A549 (cell line): Measurements from ENCODE around the gene KCNJ10. TPM values are rescaled to one million over a fixed set of nuclear protein-coding genes. Genes with fewer than 3 reads are reported as not detected.

Experiments used
- ATAC-seq, 2 experiments: fragments of 200-7000 bp in 1 of 2; fragments of >200 bp in 1 of 2; cut with Nextera tagmentation in 1 of 2; cut with Tn5 transposase in 1 of 2; 3 replicates each; pipeline versions ENCODE4 v1.8.0 to v1.9.1; 2018 to 2020; ENCODE audit warnings: mild to moderate bottlenecking in 1 of 2, moderate library complexity in 1 of 2
- CTCF ChIA-PET: fragments of 300-600 bp; sonication (Branson Sonifier 250); formaldehyde crosslinking; extraction: SDS; loops from one replicate; lab custom pipeline; 2021; ENCODE audit warnings: antibody characterized with exemption, inconsistent platforms; lab: Yijun Ruan, JAX
- POLR2A ChIA-PET: fragments of 350-600 bp; formaldehyde crosslinking; extraction: SDS; loops from one replicate; lab custom pipeline; 2021; ENCODE audit warnings: antibody characterized with exemption, inconsistent platforms; lab: Yijun Ruan, JAX
- DNase-seq, 2 experiments: peaks; one replicate each; pipeline versions ENCODE4 v3.0.0 to v3.0.0-alpha.2; 2011 to 2016; ENCODE audit warnings: low read depth in 1 of 2, low spot score in 1 of 2
- FAIRE-seq: peaks from 2 replicates; lab custom pipeline; 2011; peaks lifted over from hg19 to GRCh38; lab: Jason Lieb, UNC
- H3K27ac ChIP-seq, 2 experiments: fragments of >200 bp; sonication (Bioruptor Twin); formaldehyde crosslinking; 3 replicates each; pipeline ENCODE4 v1.5.1; 2016 to 2017
- H3K4me1 ChIP-seq: fragments of >200 bp; sonication (Bioruptor Twin); formaldehyde crosslinking; 3 replicates; pipeline ENCODE4 v1.6.1; 2016
- H3K4me2 ChIP-seq: fragments of >200 bp; sonication (Bioruptor Twin); formaldehyde crosslinking; 3 replicates; pipeline ENCODE4 v1.6.1; 2016
- H3K4me3 ChIP-seq: fragments of >200 bp; sonication (Bioruptor Twin); formaldehyde crosslinking; 3 replicates; pipeline ENCODE4 v1.5.1; 2016
- H3K9me3 ChIP-seq: fragments of >200 bp; sonication (Bioruptor Twin); formaldehyde crosslinking; 3 replicates; pipeline ENCODE4 v1.6.1; 2016
- ATOH8 ChIP-seq: fragments of 250-450 bp; sonication (Bioruptor Pico); IDR thresholded peaks from 2 replicates; pipeline ENCODE4 v1.5.0; 2020; ENCODE audit warnings: low read depth, mild to moderate bottlenecking, moderate library complexity
- BHLHE40 ChIP-seq: IDR thresholded peaks from 2 replicates; pipeline ENCODE4 v1.6.1; 2012; ENCODE audit warnings: low read depth, low read length, inconsistent platforms
- CBX2 ChIP-seq: fragments of 200-600 bp; sonication (generic); IDR thresholded peaks from 2 replicates; pipeline ENCODE4 v1.6.1; 2016; ENCODE audit warnings: low read depth, mild to moderate bottlenecking, borderline replicate concordance
- CHD2 ChIP-seq: fragments of 150-350 bp; IDR thresholded peaks from 2 replicates; pipeline ENCODE4 v1.6.1; 2014; ENCODE audit warnings: low read length; ENCODE audit not compliant: partially characterized antibody
- CTCF ChIP-seq: fragments of >200 bp; sonication (Bioruptor Twin); formaldehyde crosslinking; IDR thresholded peaks from 3 replicates; pipeline ENCODE4 v1.5.1; 2016
- EHMT2 ChIP-seq: fragments of 200-600 bp; sonication (generic); IDR thresholded peaks from 2 replicates; pipeline ENCODE4 v1.6.1; 2016; ENCODE audit warnings: antibody characterized with exemption, low read depth, mild to moderate bottlenecking, moderate library complexity
- FOSL2 ChIP-seq, 2 experiments: fragments of 450-650 bp in 1 of 2; fragments of >200 bp in 1 of 2; sonication (Bioruptor Twin) in 1 of 2; formaldehyde crosslinking; IDR thresholded peaks; 2 replicates each; pipeline versions ENCODE4 v1.5.0 to v1.6.1; 2016 to 2020; ENCODE audit warnings: mild to moderate bottlenecking in 1 of 2, moderate library complexity in 1 of 2
- FOXS1 ChIP-seq: fragments of 250-450 bp; sonication (Bioruptor Pico); IDR thresholded peaks from 2 replicates; pipeline ENCODE4 v1.5.0; 2020; ENCODE audit warnings: mild to moderate bottlenecking, moderate library complexity
- GATA3 ChIP-seq: IDR thresholded peaks from 2 replicates; pipeline ENCODE4 v1.6.1; 2012; ENCODE audit warnings: borderline replicate concordance
- HDAC2 ChIP-seq: fragments of 200-600 bp; sonication (generic); IDR thresholded peaks from 2 replicates; pipeline ENCODE4 v1.6.1; 2016
- HMGXB4 ChIP-seq: fragments of 250-450 bp; sonication (Bioruptor Pico); IDR thresholded peaks from 2 replicates; pipeline ENCODE4 v1.5.0; 2021; ENCODE audit warnings: mild to moderate bottlenecking, moderate library complexity, borderline replicate concordance
- HOXB13 ChIP-seq: fragments of 250-450 bp; sonication (Bioruptor Pico); IDR thresholded peaks from 2 replicates; pipeline ENCODE4 v1.5.0; 2020; ENCODE audit warnings: low read depth, mild to moderate bottlenecking, moderate library complexity
- HOXB5 ChIP-seq: fragments of 250-450 bp; sonication (Bioruptor Pico); IDR thresholded peaks from 2 replicates; pipeline ENCODE4 v1.5.0; 2020; ENCODE audit warnings: mild to moderate bottlenecking, moderate library complexity
- JUN ChIP-seq, 2 experiments: fragments of >200 bp; sonication (Bioruptor Twin); formaldehyde crosslinking; IDR thresholded peaks; 2 replicates in 1 of 2; 3 replicates in 1 of 2; pipeline ENCODE4 v1.6.1; 2016 to 2017
- KDM1A ChIP-seq: fragments of 200-600 bp; sonication (generic); IDR thresholded peaks from 2 replicates; pipeline ENCODE4 v1.6.1; 2016; ENCODE audit warnings: low read depth, mild to moderate bottlenecking
- MAFK ChIP-seq: fragments of 450-650 bp; IDR thresholded peaks from 2 replicates; pipeline ENCODE4 v1.6.1; 2014; ENCODE audit not compliant: partially characterized antibody
- NPAS2 ChIP-seq: fragments of 250-450 bp; sonication (Bioruptor Pico); IDR thresholded peaks from 2 replicates; pipeline ENCODE4 v1.8.0; 2022; ENCODE audit warnings: mild to moderate bottlenecking, moderate library complexity, borderline replicate concordance
- NR3C1 ChIP-seq: fragments of >200 bp; sonication (Bioruptor Twin); formaldehyde crosslinking; IDR thresholded peaks from 3 replicates; pipeline ENCODE4 v1.6.1; 2017
- POLR2A ChIP-seq: IDR thresholded peaks from 2 replicates; pipeline ENCODE4 v1.6.1; 2012; ENCODE audit warnings: mild to moderate bottlenecking, low read length
- RAD21 ChIP-seq, 2 experiments: fragments of >200 bp in 1 of 2; sonication (Bioruptor Twin) in 1 of 2; formaldehyde crosslinking in 1 of 2; IDR thresholded peaks in 1 of 2; conservative IDR thresholded peaks in 1 of 2; 2 replicates in 1 of 2; 3 replicates in 1 of 2; pipeline ENCODE4 v1.6.1; 2012 to 2018; ENCODE audit warnings: inconsistent platforms in 1 of 2
- RARB ChIP-seq: fragments of 250-450 bp; sonication (Bioruptor Pico); IDR thresholded peaks from 2 replicates; pipeline ENCODE4 v1.8.0; 2021; ENCODE audit warnings: mild to moderate bottlenecking, moderate library complexity
- RFX5 ChIP-seq: fragments of 450-650 bp; IDR thresholded peaks from 2 replicates; pipeline ENCODE4 v1.7.1; 2014; ENCODE audit warnings: antibody characterized with exemption, mild to moderate bottlenecking, moderate library complexity
- SMC3 ChIP-seq: fragments of >200 bp; sonication (Bioruptor Twin); formaldehyde crosslinking; IDR thresholded peaks from 3 replicates; pipeline ENCODE4 v1.6.1; 2018; ENCODE audit warnings: inconsistent platforms
- TFCP2L1 ChIP-seq: fragments of 250-450 bp; sonication (Bioruptor Pico); IDR thresholded peaks from 2 replicates; pipeline ENCODE4 v1.5.0; 2021; ENCODE audit warnings: mild to moderate bottlenecking
- USF2 ChIP-seq: fragments of 450-650 bp; IDR thresholded peaks from 2 replicates; pipeline ENCODE4 v1.6.1; 2014; ENCODE audit warnings: antibody characterized with exemption
- ZNF302 ChIP-seq: fragments of 250-450 bp; sonication (Bioruptor Pico); IDR thresholded peaks from 2 replicates; pipeline ENCODE4 v1.9.0; 2021; ENCODE audit warnings: inconsistent platforms, mild to moderate bottlenecking, moderate library complexity
- ZSCAN20 ChIP-seq: fragments of 250-450 bp; sonication (Bioruptor Pico); IDR thresholded peaks from 2 replicates; pipeline ENCODE4 v1.8.0; 2022; ENCODE audit warnings: mild to moderate bottlenecking, moderate library complexity
- WGBS: methylation state at CpG from one replicate; pipeline ENCODE4 v1.1.6; 2017; ENCODE audit errors: missing lambda C conversion rate; 5-methylcytosine and 5-hydroxymethylcytosine counted together
- polyA plus RNA-seq, 4 experiments: library from polyadenylated mRNA; depleted of rRNA in 3 of 4; stranded (reverse); fragments of >200 nt; fragmentation: RNase III in 1 of 4; extraction: RNeasy Plus Mini Kit Qiagen cat#74134 plus additional on column Dnase treatment in 1 of 4; gene quantifications; 2 replicates in 3 of 4; 3 replicates in 1 of 4; pipeline ENCODE4 v1.2.3, GENCODE V29; 2011 to 2017

The KCNJ10 gene
- polyA plus RNA-seq, 2 of the 4 experiments (the other 2 are of a cell fraction), result 0.05 TPM; not detected in 1

GRCh38 chr1:160105155-160105554, 35.2 kb upstream of the KCNJ10 start (continued):
- no peak for TF ChIP-seq ZSCAN20 (CRISPR knock-in tag)
- no peak for TF ChIP-seq RFX5
- TF ChIP-seq FOXS1 (CRISPR knock-in tag), result no peak
- TF ChIP-seq HDAC2, result no peak
- no peak for TF ChIP-seq ATOH8
- TF ChIP-seq KDM1A, result no peak

GRCh38 chr1:160104486-160104885, 34.5 kb upstream of the KCNJ10 start:
- 89% methylated on average over 3 of the region's 3 CpGs for WGBS
- ATAC-seq, result no peak
- Histone ChIP-seq H3K4me3 (no peak overlapping the region), H3K4me1 (peaks cover 32% of the 10 kb centered on the region), H3K9me3 (no peaks in the 10 kb centered on the region), H3K27ac (peak overlapping the region; percentile 31 to 52; a peak in 5 of 6 replicates), H3K4me2 (no peak overlapping the region)
- no peak for DNase-seq
- POLR2A ChIA-PET, result interaction anchor here (0.6 kb wide), 1 partner anchor 15 kb away, joined by 4 read pairs; no protein-coding TSS in a partner anchor
- no peak for FAIRE-seq
- TF ChIP-seq JUN (IDR thresholded peaks at IDR 0.05) (no peak), CBX2 (no peak), USF2 (no peak), GATA3 (no peak), ATOH8 (no peak), SMC3 (no peak)
- CTCF ChIA-PET, result interaction anchor here (0.9 to 12.1 kb wide), 13 partner anchors 16 to 187 kb away, joined by 3 to 222 read pairs (median 40); partner anchors contain the start of genes ATP1A2 and CASQ1

GRCh38 chr1:160103658-160104408, 33.9 kb upstream of the KCNJ10 start:
- H3K9me3 ChIP-seq, result no peaks in the 10 kb centered on the region
- no peak overlapping the region for H3K4me2 ChIP-seq
- no peak for TF ChIP-seq HOXB5 (CRISPR knock-in tag)
- no peak for TF ChIP-seq TFCP2L1
- no peak for TF ChIP-seq HMGXB4 (CRISPR knock-in tag)
- TF ChIP-seq NR3C1, result no peak
- no peak for TF ChIP-seq MAFK
- no peak for TF ChIP-seq JUN (IDR thresholded peaks at IDR 0.05)
- no peak for TF ChIP-seq CBX2
- no peak for TF ChIP-seq EHMT2
- TF ChIP-seq RARB, result no peak
- TF ChIP-seq HOXB13 (CRISPR knock-in tag), result no peak
- TF ChIP-seq RFX5, result no peak
- no peak for TF ChIP-seq RAD21 (conservative IDR thresholded peaks at IDR 0.05 in 1 of 2, IDR thresholded peaks at IDR 0.05 in 1 of 2)
- no peak for TF ChIP-seq POLR2A
- no peak for TF ChIP-seq ZNF302 (CRISPR knock-in tag)
- no peak for TF ChIP-seq NPAS2 (CRISPR knock-in tag)
- no peak for TF ChIP-seq BHLHE40
- TF ChIP-seq FOSL2 (IDR thresholded peaks at IDR 0.05), result no peak
- TF ChIP-seq FOSL2 (CRISPR knock-in tag; IDR thresholded peaks at IDR 0.05), result no peak
- TF ChIP-seq CTCF, result no peak
- TF ChIP-seq CHD2, result no peak
- ChIA-PET POLR2A (no interaction called here), CTCF (interaction anchor here (1.3 to 12.1 kb wide), 13 partner anchors 17 to 273 kb away, joined by 3 to 222 read pairs (median 60); partner anchors contain the start of genes ATP1A2, CASQ1 and PEA15)
- peaks cover 29% of the 10 kb centered on the region for H3K4me1 ChIP-seq
- 68% methylated on average over 6 of the region's 6 CpGs for WGBS
- no peak for FAIRE-seq
- no peak overlapping the region for H3K4me3 ChIP-seq
- no peak for DNase-seq
- H3K27ac ChIP-seq, result peak overlapping the region; percentile 31 to 52; a peak in 5 of 6 replicates
- ATAC-seq, result no peak
